Measurements from ENCODE around the gene CASP12. TPM values are rescaled to one million over a fixed set of nuclear protein-coding genes. Genes with fewer than 3 reads are reported as not detected.

Gene CASP12
- total and polyA plus RNA-seq, 2 of the 4 experiments (the other 2 are of a cell fraction): 0.07 TPM; not detected in 1

GRCh38 chr11:104925850-104926249, 27.6 kb upstream of the CASP12 start:
- H2BK15ac ChIP-seq (ENCODE audit: low read depth, low read length): no peak overlapping the region
- H2AFZ ChIP-seq (replicated peaks; ENCODE audit: low read length, poor library complexity): no peak overlapping the region
- no peaks in the 10 kb centered on the region for H3K27me3 ChIP-seq (ENCODE audit: control insufficient read depth, insufficient read depth, low read length)
- no peaks in the 10 kb centered on the region for H3K79me1 ChIP-seq (ENCODE audit: low read depth in 1 of 2, low read length in 2 of 2)
- no peak overlapping the region for H4K5ac ChIP-seq (ENCODE audit: low read depth, low read length)
- no peak overlapping the region for H4K8ac ChIP-seq (ENCODE audit: low read depth in 2 of 2, low read length in 2 of 2)
- H3K14ac ChIP-seq (replicated peaks; ENCODE audit: low read depth, low read length): no peak overlapping the region
- dilution Hi-C loops (cut with HindIII; ENCODE audit: low sequenced_read_pairs, unreplicated experiment) (no loop called here), in situ Hi-C loops (cut with MboI; ENCODE audit: low sequenced_read_pairs) (loop anchor here (25.0 kb wide), 1 partner anchor 936 kb away; no protein-coding TSS in a partner anchor), intact Hi-C loops (cut with micrococcal nuclease) (no loop called here)
- H3K18ac ChIP-seq (ENCODE audit: low read depth, low read length): no peak overlapping the region
- no peak overlapping the region for H3K9ac ChIP-seq (ENCODE audit: low read depth, low read length)
- ChIA-PET CTCF (no interaction called here), POLR2A (ENCODE audit: unreplicated experiment) (no interaction called here)
- H3K9me3 ChIP-seq (ENCODE audit: control insufficient read depth, insufficient read depth, low read length): no peaks in the 10 kb centered on the region
- H2AK5ac ChIP-seq (ENCODE audit: low read depth, low read length): no peak overlapping the region
- H3K9me1 ChIP-seq (ENCODE audit: insufficient read depth, low read length): no peaks in the 10 kb centered on the region
- H3K4me3 ChIP-seq (ENCODE audit: insufficient read depth, low read depth, low read length): no peak overlapping the region
- no peak overlapping the region for H2BK120ac ChIP-seq (ENCODE audit: low read depth, low read length)
- DNase-seq: no peak
- H3K56ac ChIP-seq (ENCODE audit: extremely low read depth, insufficient read depth, low read length): no peak overlapping the region
- no peak overlapping the region for H3K4me2 ChIP-seq (ENCODE audit: low read depth, low read length)
- H3K36me3 ChIP-seq (ENCODE audit: control insufficient read depth, insufficient read depth, low read length): no peaks in the 10 kb centered on the region
- no peak overlapping the region for H3K23ac ChIP-seq (ENCODE audit: low read depth, low read length)
- WGBS, 2 experiments (ENCODE audit: extremely low coverage in 2 of 2, insufficient read length in 1 of 2): 95% methylated on average over 4 of the region's 6 CpGs; no CpG with 5 or more reads in 1 of the 2 experiments
- no peaks in the 10 kb centered on the region for H3K4me1 ChIP-seq (ENCODE audit: control insufficient read depth, insufficient read depth, low read length)
- TF ChIP-seq RFX5 (IDR thresholded peaks at IDR 0.05; ENCODE audit: low read depth, low read length) (no peak), MXI1 (IDR thresholded peaks at IDR 0.05; ENCODE audit: borderline replicate concordance, low read depth, low read length) (no peak), CHD1 (IDR thresholded peaks at IDR 0.05; ENCODE audit: low read depth, low read length) (no peak), RAD21 (IDR thresholded peaks at IDR 0.05; ENCODE audit: low read length) (no peak), POLR2A (IDR thresholded peaks at IDR 0.05; ENCODE audit: low read depth, low read length) (no peak), FOS (IDR thresholded peaks at IDR 0.05; ENCODE audit: low read depth, low read length) (no peak)
- TF ChIP-seq, protein P1, sequence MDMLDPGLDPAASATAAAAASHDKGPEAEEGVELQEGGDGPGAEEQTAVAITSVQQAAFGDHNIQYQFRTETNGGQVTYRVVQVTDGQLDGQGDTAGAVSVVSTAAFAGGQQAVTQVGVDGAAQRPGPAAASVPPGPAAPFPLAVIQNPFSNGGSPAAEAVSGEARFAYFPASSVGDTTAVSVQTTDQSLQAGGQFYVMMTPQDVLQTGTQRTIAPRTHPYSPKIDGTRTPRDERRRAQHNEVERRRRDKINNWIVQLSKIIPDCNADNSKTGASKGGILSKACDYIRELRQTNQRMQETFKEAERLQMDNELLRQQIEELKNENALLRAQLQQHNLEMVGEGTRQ (IDR thresholded peaks at IDR 0.05; ENCODE audit: low read depth, low read length): no peak
- TF ChIP-seq, protein P2, sequence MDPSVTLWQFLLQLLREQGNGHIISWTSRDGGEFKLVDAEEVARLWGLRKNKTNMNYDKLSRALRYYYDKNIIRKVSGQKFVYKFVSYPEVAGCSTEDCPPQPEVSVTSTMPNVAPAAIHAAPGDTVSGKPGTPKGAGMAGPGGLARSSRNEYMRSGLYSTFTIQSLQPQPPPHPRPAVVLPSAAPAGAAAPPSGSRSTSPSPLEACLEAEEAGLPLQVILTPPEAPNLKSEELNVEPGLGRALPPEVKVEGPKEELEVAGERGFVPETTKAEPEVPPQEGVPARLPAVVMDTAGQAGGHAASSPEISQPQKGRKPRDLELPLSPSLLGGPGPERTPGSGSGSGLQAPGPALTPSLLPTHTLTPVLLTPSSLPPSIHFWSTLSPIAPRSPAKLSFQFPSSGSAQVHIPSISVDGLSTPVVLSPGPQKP (IDR thresholded peaks at IDR 0.05; ENCODE audit: borderline replicate concordance, low read depth, low read length): no peak
- no peak overlapping the region for H2AK9ac ChIP-seq (replicated peaks; ENCODE audit: low read depth, low read length, poor library complexity)
- BruUV-seq (replicated peaks): no TSS peak
- no peak overlapping the region for H3K27ac ChIP-seq (ENCODE audit: insufficient read depth, low read length)
- no peak overlapping the region for H4K91ac ChIP-seq (ENCODE audit: insufficient read depth, low read depth, low read length)
- ATAC-seq (ENCODE audit: low read depth): no peak
- H4K20me1 ChIP-seq (ENCODE audit: insufficient read depth, low read length): no peaks in the 10 kb centered on the region
- H2BK20ac ChIP-seq (ENCODE audit: low read depth, low read length): no peak overlapping the region
- H3K4ac ChIP-seq (ENCODE audit: low read depth, low read length): no peak overlapping the region
- no peak overlapping the region for H2BK5ac ChIP-seq (ENCODE audit: low read depth, low read length, poor library complexity, severe bottlenecking)
